ENCODE data around the gene PTPRT. TPM values are rescaled to one million over a fixed set of nuclear protein-coding genes. Genes with fewer than 3 reads are reported as not detected.

The PTPRT gene
- total and polyA plus RNA-seq, 5 donors: 0.06 to 0.40 (median 0.20) TPM

DNA sequence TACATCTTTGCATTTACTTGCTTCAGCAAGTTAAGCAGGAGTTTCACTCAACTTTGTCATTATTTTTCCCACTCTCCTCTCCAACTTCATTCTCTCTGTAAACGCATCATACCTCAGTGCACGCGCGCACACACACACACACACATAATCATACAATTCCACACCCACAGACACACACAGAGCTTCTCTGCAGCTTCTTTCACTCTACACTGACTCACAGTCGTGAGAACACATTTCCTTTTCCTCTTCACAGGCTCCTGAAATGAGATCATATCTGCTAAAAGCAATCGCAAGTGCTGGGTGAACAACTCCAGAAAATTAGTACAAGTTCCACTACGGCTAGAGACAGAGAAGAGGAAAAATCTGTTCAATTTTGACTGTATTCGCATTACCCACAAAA lies 215.4 kb downstream of the PTPRT start:
- WGBS: 57% methylated on average over 8 of the region's 8 CpGs

DNA sequence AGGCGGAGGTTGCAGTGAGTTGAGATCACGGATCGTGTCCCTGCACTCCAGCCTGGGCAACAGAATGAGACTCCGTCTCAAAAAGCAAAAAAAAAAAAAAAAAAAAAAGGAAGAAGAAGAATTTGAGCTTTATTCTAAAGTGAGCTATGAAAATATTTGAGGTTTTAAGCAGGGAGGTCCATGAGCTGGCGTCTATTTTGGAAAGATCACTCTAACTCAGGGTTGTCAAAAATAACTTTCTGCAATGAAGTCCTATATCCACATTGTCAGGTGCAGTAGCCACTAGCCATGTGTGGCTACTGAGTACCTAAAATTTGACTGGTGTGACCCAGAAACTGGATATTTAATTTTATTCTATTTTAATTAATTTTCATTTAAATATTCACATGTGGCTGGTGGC lies 217.1 kb downstream of the PTPRT start:
- H3K27me3 ChIP-seq (ENCODE audit: control insufficient read depth, insufficient read depth): no peaks in the 10 kb centered on the region
- DNase-seq (no peak), ATAC-seq (no peak)
- H3K4me3 ChIP-seq (ENCODE audit: low read length): no peak overlapping the region
- no peak overlapping the region for H3K27ac ChIP-seq (ENCODE audit: low read length)
- WGBS: 91% methylated on average over 5 of the region's 5 CpGs
- no peaks in the 10 kb centered on the region for H3K4me1 ChIP-seq (ENCODE audit: control insufficient read depth, insufficient read depth, low read length)
- intact Hi-C loops (cut with DNase I): no loop called here
- no peaks in the 10 kb centered on the region for H3K9me3 ChIP-seq (ENCODE audit: control insufficient read depth, low read length)

More for the DNA sequence above, 215.4 kb downstream of the PTPRT start:
- Histone ChIP-seq H3K27me3 (ENCODE audit: control insufficient read depth, insufficient read depth) (no peaks in the 10 kb centered on the region), H3K4me3 (ENCODE audit: low read length) (no peak overlapping the region), H3K4me1 (ENCODE audit: control insufficient read depth, insufficient read depth, low read length) (no peaks in the 10 kb centered on the region), H3K27ac (ENCODE audit: low read length) (no peak overlapping the region), H3K9me3 (ENCODE audit: control insufficient read depth, low read length) (no peaks in the 10 kb centered on the region)
- intact Hi-C loops (cut with DNase I): no loop called here
- no peak for DNase-seq
- ATAC-seq: no peak

DNA sequence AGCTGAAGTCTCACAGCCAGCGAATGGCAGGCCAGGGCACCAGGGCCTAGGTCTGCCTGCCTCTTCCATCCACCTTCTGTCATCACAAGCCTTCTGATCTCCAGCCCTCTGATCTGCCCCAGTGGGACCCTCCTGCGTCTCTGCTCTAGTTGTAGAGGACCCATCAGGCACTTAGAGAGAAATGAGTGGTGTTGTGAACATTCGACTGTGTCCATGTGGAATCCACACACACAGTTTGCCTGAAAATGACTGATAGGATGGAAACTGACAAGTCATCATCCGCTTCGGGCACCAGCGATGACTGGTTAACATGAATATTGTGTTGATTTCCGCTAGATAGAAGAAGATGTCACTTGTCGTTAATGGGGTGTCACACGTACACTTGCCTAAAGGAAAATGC lies 221.0 kb downstream of the PTPRT start:
- no peaks in the 10 kb centered on the region for H3K9me3 ChIP-seq (ENCODE audit: control insufficient read depth, low read length)

DNA sequence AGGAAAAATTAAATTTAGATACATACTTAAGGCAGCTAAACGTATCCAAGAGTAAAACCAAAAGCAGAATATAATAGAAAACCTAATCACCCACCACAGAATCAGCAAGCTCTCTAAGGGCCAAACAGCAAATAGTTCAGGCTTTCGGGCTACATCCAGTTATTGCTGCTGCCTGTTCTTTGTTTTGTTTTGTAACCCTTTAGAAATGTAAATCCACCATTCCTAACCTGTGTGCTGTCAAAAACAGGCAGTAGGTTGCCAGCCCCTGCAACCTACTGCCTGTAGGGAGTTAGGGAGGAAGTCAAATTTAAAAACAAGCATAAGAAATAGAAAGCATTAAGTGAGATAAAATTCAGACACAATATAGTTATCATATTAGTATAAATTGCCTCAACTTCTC lies 225.9 kb downstream of the PTPRT start:
- DNase-seq (no peak), ATAC-seq (no peak)

More for the DNA sequence above, 221.0 kb downstream of the PTPRT start:
- 92% methylated on average over 9 of the region's 9 CpGs for WGBS
- Histone ChIP-seq H3K27ac (ENCODE audit: low read length) (no peak overlapping the region), H3K4me3 (ENCODE audit: low read length) (no peak overlapping the region), H3K27me3 (ENCODE audit: control insufficient read depth, insufficient read depth) (no peaks in the 10 kb centered on the region), H3K4me1 (ENCODE audit: control insufficient read depth, insufficient read depth, low read length) (no peaks in the 10 kb centered on the region)
- no peak for DNase-seq
- intact Hi-C loops (cut with DNase I): no loop called here
- no peak for ATAC-seq

DNA sequence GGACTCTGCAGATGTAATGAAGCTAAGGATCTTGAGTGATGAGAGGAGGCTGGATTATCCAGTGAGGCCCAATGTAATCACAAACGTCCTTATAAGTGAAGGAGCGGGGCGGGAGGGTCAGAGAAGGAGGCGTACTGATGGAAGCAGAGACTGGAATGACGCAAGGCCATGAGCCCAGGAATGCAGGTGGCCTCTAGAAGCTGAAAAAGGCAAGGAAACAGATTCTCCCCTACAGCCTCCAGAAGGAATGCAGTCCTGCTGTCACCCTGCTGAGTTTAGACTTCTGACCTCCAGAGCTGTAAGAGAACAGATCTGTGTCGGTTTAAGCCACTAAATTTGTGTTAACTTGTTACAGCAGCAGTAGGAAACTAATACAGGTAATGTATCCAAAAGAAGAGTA lies 227.9 kb downstream of the PTPRT start:
- DNase-seq: no peak
- Histone ChIP-seq H3K4me1 (ENCODE audit: control insufficient read depth, insufficient read depth, low read length) (no peaks in the 10 kb centered on the region), H3K9me3 (ENCODE audit: control insufficient read depth, low read length) (no peaks in the 10 kb centered on the region), H3K27me3 (ENCODE audit: control insufficient read depth, insufficient read depth) (no peaks in the 10 kb centered on the region), H3K4me3 (ENCODE audit: low read length) (no peak overlapping the region), H3K27ac (ENCODE audit: low read length) (no peak overlapping the region)
- ATAC-seq: no peak
- 79% methylated on average over 6 of the region's 6 CpGs for WGBS
- intact Hi-C loops (cut with DNase I): no loop called here

More for the DNA sequence above, 225.9 kb downstream of the PTPRT start:
- Histone ChIP-seq H3K4me3 (ENCODE audit: low read length) (no peak overlapping the region), H3K27ac (ENCODE audit: low read length) (no peak overlapping the region), H3K27me3 (ENCODE audit: control insufficient read depth, insufficient read depth) (no peaks in the 10 kb centered on the region), H3K4me1 (ENCODE audit: control insufficient read depth, insufficient read depth, low read length) (no peaks in the 10 kb centered on the region), H3K9me3 (ENCODE audit: control insufficient read depth, low read length) (no peaks in the 10 kb centered on the region)
- 64% methylated on average over 2 of the region's 2 CpGs for WGBS
- intact Hi-C loops (cut with DNase I): no loop called here

DNA sequence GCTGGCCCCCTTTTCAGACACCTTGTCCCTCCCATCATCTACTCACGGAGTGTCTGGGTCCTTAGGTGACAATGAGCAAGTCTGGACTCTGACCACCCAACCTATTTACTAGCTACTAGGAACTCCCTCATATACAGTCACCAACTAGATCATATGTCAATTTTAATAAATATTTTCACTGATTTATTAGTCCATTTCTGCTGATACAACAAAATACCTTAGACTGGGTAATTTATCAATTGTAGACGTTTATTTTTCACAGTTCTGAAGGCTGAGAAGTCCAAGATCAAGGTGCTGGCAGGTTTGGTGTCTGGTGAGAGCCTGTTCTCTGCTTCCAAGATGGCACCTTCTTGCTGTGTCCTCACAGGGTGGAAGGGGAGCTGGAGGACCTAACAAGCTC lies 229.7 kb downstream of the PTPRT start:
- Histone ChIP-seq H3K27ac (ENCODE audit: low read length) (no peak overlapping the region), H3K4me1 (ENCODE audit: control insufficient read depth, insufficient read depth, low read length) (no peaks in the 10 kb centered on the region), H3K9me3 (ENCODE audit: control insufficient read depth, low read length) (no peaks in the 10 kb centered on the region), H3K4me3 (ENCODE audit: low read length) (no peak overlapping the region), H3K27me3 (ENCODE audit: control insufficient read depth, insufficient read depth) (no peaks in the 10 kb centered on the region)
- DNase-seq: no peak
- no peak for ATAC-seq
- intact Hi-C loops (cut with DNase I): no loop called here
- WGBS: 72% methylated on average over 2 of the region's 2 CpGs

DNA sequence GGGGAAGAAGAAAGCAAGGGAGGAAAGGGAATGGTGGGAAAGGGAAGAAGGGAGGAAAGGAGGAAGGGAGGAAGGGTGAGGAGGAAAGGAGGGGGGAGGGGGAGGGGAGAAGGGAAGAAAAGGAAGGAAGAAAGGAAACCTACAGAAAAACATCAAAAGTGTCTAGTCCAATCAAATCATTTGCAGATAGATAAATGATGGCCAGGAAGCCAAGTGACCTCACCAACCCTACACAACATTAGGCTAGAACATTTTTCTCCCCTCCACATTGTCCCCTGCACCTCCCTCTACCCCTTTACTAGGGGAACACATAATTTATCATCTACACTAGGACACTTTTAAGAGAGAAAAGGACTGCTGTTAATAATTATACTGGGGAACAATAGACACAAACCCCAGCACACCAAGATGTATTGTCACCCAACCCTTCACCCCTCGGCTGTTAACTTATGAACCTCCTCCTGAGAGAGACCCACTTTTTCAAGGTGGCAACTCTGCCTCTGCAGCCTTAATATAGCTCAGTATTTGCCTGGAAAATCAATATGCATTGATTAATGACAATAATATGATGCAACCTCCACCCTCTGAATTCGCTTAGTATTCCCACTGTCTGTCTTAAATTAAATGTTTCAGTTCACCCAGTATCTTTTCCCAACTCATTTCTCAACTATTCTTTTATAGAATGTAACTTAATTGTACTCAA lies 231.2 kb downstream of the PTPRT start:
- DNase-seq (no peak), ATAC-seq (no peak)
- intact Hi-C loops (cut with DNase I): no loop called here
- Histone ChIP-seq H3K27ac (ENCODE audit: low read length) (no peak overlapping the region), H3K4me1 (ENCODE audit: control insufficient read depth, insufficient read depth, low read length) (no peaks in the 10 kb centered on the region), H3K4me3 (ENCODE audit: low read length) (no peak overlapping the region), H3K27me3 (ENCODE audit: control insufficient read depth, insufficient read depth) (no peaks in the 10 kb centered on the region), H3K9me3 (ENCODE audit: control insufficient read depth, low read length) (no peaks in the 10 kb centered on the region)
- 88% methylated on average over 2 of the region's 2 CpGs for WGBS

DNA sequence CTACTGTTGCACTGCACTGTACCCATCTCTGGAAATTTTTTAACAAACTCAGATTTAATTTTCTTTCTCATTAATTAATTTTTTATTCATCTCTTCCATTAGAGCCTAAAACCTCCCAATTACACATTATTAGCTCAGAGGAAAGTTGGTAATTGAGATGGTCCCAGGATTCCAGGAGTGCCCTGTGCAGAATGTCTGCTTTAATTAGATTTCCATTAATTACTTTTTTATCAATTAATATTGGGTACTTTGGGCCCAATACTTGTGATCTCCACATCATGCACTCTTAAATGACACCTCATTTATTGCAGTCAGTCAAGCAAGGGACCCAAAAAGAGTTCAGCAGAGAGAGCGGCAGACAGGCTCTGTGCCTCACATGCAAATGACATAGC lies 232.0 kb downstream of the PTPRT start:
- no peak overlapping the region for H3K4me3 ChIP-seq (ENCODE audit: low read length)
- 84% methylated on average over 1 of the region's 1 CpG for WGBS
- intact Hi-C loops (cut with DNase I): no loop called here
- ATAC-seq: no peak
- no peaks in the 10 kb centered on the region for H3K9me3 ChIP-seq (ENCODE audit: control insufficient read depth, low read length)
- no peak overlapping the region for H3K27ac ChIP-seq (ENCODE audit: low read length)
- DNase-seq: no peak
- H3K27me3 ChIP-seq (ENCODE audit: control insufficient read depth, insufficient read depth): no peaks in the 10 kb centered on the region
- H3K4me1 ChIP-seq (ENCODE audit: control insufficient read depth, insufficient read depth, low read length): no peaks in the 10 kb centered on the region

DNA sequence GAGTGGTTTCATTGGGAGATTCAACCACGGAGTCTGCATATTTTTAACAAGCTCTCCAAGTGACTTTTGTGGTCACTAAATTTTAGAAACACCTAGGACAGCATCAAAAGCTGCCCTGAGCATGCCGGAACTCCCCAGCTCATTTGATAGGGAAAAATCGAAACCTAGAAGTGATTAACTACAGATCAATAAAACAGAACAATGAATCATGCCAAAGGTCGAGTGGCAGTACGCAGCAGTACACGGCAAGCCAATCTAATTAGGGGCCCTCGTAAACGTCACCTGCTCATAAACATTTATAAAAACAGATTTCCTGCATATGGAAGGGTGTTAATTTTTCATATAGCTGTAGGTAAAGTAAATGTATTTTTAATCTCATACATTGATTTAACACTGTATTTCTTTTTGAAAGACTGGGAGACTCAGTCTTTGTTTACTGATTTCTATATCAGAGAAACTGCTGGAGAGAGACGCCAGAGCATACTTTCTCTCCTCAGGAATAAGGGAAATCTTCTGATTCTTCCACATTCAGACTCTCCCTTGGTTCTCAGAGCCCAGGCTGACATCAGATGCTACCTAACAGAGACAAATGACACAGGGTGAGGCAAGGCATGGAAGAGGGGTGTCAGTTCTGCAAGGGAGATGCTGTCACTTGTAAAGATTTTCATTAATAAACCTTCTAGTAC lies 232.5 kb downstream of the PTPRT start:
- Histone ChIP-seq H3K4me3 (ENCODE audit: low read length) (no peak overlapping the region), H3K9me3 (ENCODE audit: control insufficient read depth, low read length) (no peaks in the 10 kb centered on the region), H3K4me1 (ENCODE audit: control insufficient read depth, insufficient read depth, low read length) (no peaks in the 10 kb centered on the region), H3K27ac (ENCODE audit: low read length) (no peak overlapping the region), H3K27me3 (ENCODE audit: control insufficient read depth, insufficient read depth) (no peaks in the 10 kb centered on the region)
- ATAC-seq (no peak), DNase-seq (no peak)
- WGBS: 77% methylated on average over 9 of the region's 9 CpGs
- intact Hi-C loops (cut with DNase I): no loop called here

DNA sequence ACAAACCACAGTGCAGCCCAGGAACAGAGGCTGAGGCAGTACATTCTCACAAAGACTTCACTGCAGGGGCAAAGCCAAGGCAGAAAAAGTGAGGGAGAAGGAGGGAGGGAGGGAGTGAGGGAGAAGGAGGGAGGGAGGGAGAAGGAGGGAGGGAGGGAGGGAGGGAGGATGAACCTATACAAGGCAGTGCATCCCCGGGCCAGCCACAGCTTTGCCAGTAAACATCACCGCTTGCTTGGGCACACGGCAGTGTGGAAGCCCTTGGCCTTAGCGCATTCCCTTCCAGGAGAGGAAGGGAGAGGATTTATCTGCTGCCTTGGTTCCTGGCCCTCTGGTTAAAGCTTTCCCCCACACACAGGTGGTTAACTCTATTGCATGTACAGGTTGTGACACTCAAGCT lies 234.0 kb downstream of the PTPRT start:
- WGBS: 91% methylated on average over 4 of the region's 4 CpGs
- H3K9me3 ChIP-seq (ENCODE audit: control insufficient read depth, low read length): no peaks in the 10 kb centered on the region
- H3K4me1 ChIP-seq (ENCODE audit: control insufficient read depth, insufficient read depth, low read length): no peaks in the 10 kb centered on the region
- no peak for DNase-seq
- intact Hi-C loops (cut with DNase I): no loop called here
- H3K27me3 ChIP-seq (ENCODE audit: control insufficient read depth, insufficient read depth): no peaks in the 10 kb centered on the region
- H3K27ac ChIP-seq (ENCODE audit: low read length): no peak overlapping the region
- H3K4me3 ChIP-seq (ENCODE audit: low read length): no peak overlapping the region
- ATAC-seq: no peak

DNA sequence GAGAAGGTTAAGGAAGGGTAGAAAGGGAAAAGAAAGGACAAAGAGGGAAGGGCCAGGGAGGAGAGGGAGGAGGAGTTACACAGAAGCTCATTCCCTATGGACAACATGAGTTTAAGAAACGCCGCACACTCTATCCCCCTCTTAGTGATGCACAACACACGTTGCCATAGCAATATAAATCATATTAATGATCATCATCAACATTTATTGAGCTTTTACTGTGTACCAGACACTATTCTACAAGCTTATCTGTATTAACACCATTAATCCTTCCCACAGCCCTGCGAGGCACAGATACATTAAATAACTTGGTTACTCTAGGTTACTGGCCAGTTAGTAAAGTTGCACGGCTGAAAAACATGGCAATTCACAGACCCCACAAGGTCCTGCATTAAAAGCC lies 234.8 kb downstream of the PTPRT start:
- WGBS: 64% methylated on average over 5 of the region's 5 CpGs
- H3K27ac ChIP-seq (ENCODE audit: low read length): no peak overlapping the region
- no peak for ATAC-seq

More for the DNA sequence above, 234.8 kb downstream of the PTPRT start:
- H3K9me3 ChIP-seq (ENCODE audit: control insufficient read depth, low read length): no peaks in the 10 kb centered on the region
- intact Hi-C loops (cut with DNase I): no loop called here
- no peak overlapping the region for H3K4me3 ChIP-seq (ENCODE audit: low read length)
- H3K4me1 ChIP-seq (ENCODE audit: control insufficient read depth, insufficient read depth, low read length): no peaks in the 10 kb centered on the region
- no peak for DNase-seq
- H3K27me3 ChIP-seq (ENCODE audit: control insufficient read depth, insufficient read depth): no peaks in the 10 kb centered on the region
